ENCODE data around the gene SYNE4.

- no peak for TF ChIP-seq CTCF (IDR thresholded peaks at IDR 0.05 in 8 of 11, conservative IDR thresholded peaks at IDR 0.05 in 3 of 11)
- TF ChIP-seq POLR2A (IDR thresholded peaks at IDR 0.05) = no peak
- no peak for TF ChIP-seq POLR2AphosphoS5 (IDR thresholded peaks at IDR 0.05)
Observed at GRCh38 chr19:35991731-35992450, 16.7 kb downstream of the SYNE4 start.
